HepG2 (cell line): ENCODE measurements around the gene NPHP1. TPM values are rescaled to one million over a fixed set of nuclear protein-coding genes. Genes with fewer than 3 reads are reported as not detected.
A peak's percentile ranks its signal among the peaks of the same experiment; 100 is the strongest.

Experiments used
- DNMT3B ChIP-seq: conservative IDR thresholded peaks from 2 replicates; pipeline ENCODE4 v1.6.1; 2016; ENCODE audit warnings: missing biosample characterization, control low read depth
- EED ChIP-seq: sonication (generic); formaldehyde crosslinking; IDR thresholded peaks from 2 replicates; pipeline ENCODE4 v1.5.0; 2020; ENCODE audit warnings: mild to moderate bottlenecking, missing genetic modification reagents
- ESRRA ChIP-seq: sonication (generic); formaldehyde crosslinking; IDR thresholded peaks from 2 replicates; pipeline ENCODE4 v1.5.1; 2020; ENCODE audit warnings: mild to moderate bottlenecking, low read depth, missing genetic modification reagents
- GMEB2 ChIP-seq: IDR thresholded peaks from 2 replicates; pipeline ENCODE4 v1.6.1; 2016; ENCODE audit warnings: missing biosample characterization, missing genetic modification reagents, low read depth
- KDM2A ChIP-seq: sonication (generic); formaldehyde crosslinking; IDR thresholded peaks from 2 replicates; pipeline ENCODE4 v1.4.0; 2020; ENCODE audit warnings: low read depth, missing genetic modification reagents, borderline replicate concordance
- KLF13 ChIP-seq: sonication (generic); formaldehyde crosslinking; IDR thresholded peaks from 2 replicates; pipeline ENCODE4 v1.4.0; 2020; ENCODE audit warnings: mild to moderate bottlenecking, missing genetic modification reagents
- NCOA1 ChIP-seq: sonication (generic); formaldehyde crosslinking; IDR thresholded peaks from 2 replicates; pipeline ENCODE4 v1.9.0; 2021; ENCODE audit warnings: missing genetic modification reagents
- PCBP2 ChIP-seq: fragments of 200-400 bp; formaldehyde crosslinking; optimal IDR thresholded peaks from 2 replicates; pipeline ENCODE3; 2018; ENCODE audit warnings: low read length, low read depth; ENCODE audit not compliant: poor library complexity, severe bottlenecking
- SP5 ChIP-seq: IDR thresholded peaks from 2 replicates; pipeline ENCODE4 v1.6.1; 2016; ENCODE audit warnings: low read depth, borderline replicate concordance
- XRCC5 ChIP-seq: fragments of 200-400 bp; formaldehyde crosslinking; optimal IDR thresholded peaks from 2 replicates; pipeline ENCODE3; 2017; ENCODE audit warnings: mild to moderate bottlenecking, low read length
- ZNF142 ChIP-seq: sonication (generic); formaldehyde crosslinking; IDR thresholded peaks from 2 replicates; pipeline ENCODE4 v1.4.0; 2020; ENCODE audit warnings: missing genetic modification reagents
- ZNF546 ChIP-seq: sonication (generic); formaldehyde crosslinking; conservative IDR thresholded peaks from 2 replicates; pipeline ENCODE4 v1.8.1; 2023; ENCODE audit warnings: mild to moderate bottlenecking, missing genetic modification reagents
- ZNF713 ChIP-seq: sonication (generic); formaldehyde crosslinking; IDR thresholded peaks from 2 replicates; pipeline ENCODE4 v1.4.0; 2020; ENCODE audit warnings: mild to moderate bottlenecking, missing genetic modification reagents
- polyA plus RNA-seq, 8 experiments: library from polyadenylated mRNA; depleted of rRNA in 3 of 8; stranded (reverse) in 7 of 8; unstranded in 1 of 8; fragments of >200 nt; fragmentation: Illumina TruSeq in 4 of 8; extraction: Trizol in 4 of 8; gene quantifications; 2 replicates each; pipeline versions ENCODE4 v1.2.1 to v1.2.3, GENCODE V29; 2011 to 2016; ENCODE audit warnings: low read depth in 4 of 8, missing spikeins in 1 of 8, mixed read lengths in 1 of 8; ENCODE audit not compliant: insufficient read depth in 1 of 8
- total RNA-seq, 5 experiments: library from RNA; depleted of rRNA; stranded (reverse); fragments of >200 nt; fragmentation: Illumina TruSeq; extraction: Trizol; gene quantifications; 2 replicates each; pipeline ENCODE4 v1.2.3, GENCODE V29; 2016; ENCODE audit warnings: low read depth in 1 of 5
- TF ChIP-seq, protein P1 (sequence below): IDR thresholded peaks from 2 replicates; pipeline ENCODE4 v1.6.1; 2016; ENCODE audit warnings: missing genetic modification reagents, missing compliant biosample characterization
- TF ChIP-seq, protein P2 (sequence below): IDR thresholded peaks from 2 replicates; pipeline ENCODE4 v1.6.1; 2016; ENCODE audit warnings: low read depth, missing genetic modification reagents, missing compliant biosample characterization

NPHP1 gene
- total and polyA plus RNA-seq, 2 of the 13 experiments (the other 11 are each of a cell fraction or from before 2014, with no cell fraction given) = 2.7 to 4.8 TPM

DNA sequence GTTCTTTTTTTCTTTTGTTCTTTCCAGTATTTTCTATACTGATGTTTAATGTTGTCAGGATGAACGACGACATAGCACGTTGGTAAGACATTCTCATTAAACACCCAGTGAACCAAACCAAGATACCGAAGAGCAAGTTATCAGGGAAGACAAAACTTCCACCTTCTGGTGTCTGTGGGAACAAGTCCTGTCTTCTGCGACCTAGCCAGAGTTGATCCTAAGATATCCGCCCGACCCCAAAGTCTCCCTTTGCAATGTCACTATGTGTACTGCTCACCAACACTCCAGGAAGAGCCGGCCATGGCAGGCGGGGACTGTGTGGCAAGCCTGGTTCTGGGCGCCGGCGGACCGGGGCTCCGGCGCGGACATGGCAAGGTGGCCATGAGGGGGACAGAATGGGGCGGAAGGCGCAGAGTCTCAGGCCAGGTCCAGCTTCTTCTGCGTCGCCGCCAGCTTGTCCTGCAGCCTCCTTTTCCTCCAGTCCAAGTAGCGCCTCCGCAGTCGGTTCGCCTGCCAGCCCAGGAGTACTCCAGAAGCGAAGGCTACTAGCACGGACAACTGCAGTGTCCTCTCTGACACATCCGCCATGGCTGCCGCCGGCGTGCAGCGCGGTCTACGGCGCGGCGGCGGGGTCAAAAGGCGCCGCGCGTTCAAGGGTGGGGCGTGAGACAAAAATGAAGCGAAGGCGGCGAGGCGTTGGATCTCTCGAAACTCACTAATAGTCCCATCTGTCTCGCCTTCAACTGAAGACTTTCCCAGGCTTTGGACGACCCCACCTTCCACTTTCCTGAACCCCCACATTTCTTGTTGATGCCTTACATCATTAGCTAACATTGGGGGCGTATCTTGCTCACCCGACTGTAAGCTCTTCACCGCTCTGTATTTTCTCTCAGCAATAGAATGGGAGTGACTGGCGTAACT lies 7.4 kb upstream of the NPHP1 start, which contains the start of gene MTLN (continued):
- TF ChIP-seq ZNF142 (CRISPR knock-in tag) = peak; percentile 77; the same call in 1 of the 2 replicates
- TF ChIP-seq PCBP2 = no peak
- peak; percentile 85 for TF ChIP-seq GMEB2 (CRISPR knock-in tag)
- TF ChIP-seq ZNF713 (CRISPR knock-in tag) = no peak
- TF ChIP-seq SP5 (CRISPR knock-in tag) = peak; percentile 17; the same call in 1 of the 2 replicates
- TF ChIP-seq, protein P1, sequence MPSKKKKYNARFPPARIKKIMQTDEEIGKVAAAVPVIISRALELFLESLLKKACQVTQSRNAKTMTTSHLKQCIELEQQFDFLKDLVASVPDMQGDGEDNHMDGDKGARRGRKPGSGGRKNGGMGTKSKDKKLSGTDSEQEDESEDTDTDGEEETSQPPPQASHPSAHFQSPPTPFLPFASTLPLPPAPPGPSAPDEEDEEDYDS (CRISPR knock-in tag) = peak; percentile 64
- TF ChIP-seq DNMT3B = 0 out of 2 replicates have a peak, but pooled peaks have one; percentile 74
- 0 out of 2 replicates have a peak, but pooled peaks have one; percentile 59 for TF ChIP-seq EED (CRISPR knock-in tag)
- peak; percentile 96 for TF ChIP-seq KDM2A (CRISPR knock-in tag)
- TF ChIP-seq KLF13 (CRISPR knock-in tag) = peak; percentile 92
- TF ChIP-seq ESRRA = peak; percentile 51; the same call in 1 of the 2 replicates
- TF ChIP-seq XRCC5 = peak; percentile 64
- TF ChIP-seq, protein P2, sequence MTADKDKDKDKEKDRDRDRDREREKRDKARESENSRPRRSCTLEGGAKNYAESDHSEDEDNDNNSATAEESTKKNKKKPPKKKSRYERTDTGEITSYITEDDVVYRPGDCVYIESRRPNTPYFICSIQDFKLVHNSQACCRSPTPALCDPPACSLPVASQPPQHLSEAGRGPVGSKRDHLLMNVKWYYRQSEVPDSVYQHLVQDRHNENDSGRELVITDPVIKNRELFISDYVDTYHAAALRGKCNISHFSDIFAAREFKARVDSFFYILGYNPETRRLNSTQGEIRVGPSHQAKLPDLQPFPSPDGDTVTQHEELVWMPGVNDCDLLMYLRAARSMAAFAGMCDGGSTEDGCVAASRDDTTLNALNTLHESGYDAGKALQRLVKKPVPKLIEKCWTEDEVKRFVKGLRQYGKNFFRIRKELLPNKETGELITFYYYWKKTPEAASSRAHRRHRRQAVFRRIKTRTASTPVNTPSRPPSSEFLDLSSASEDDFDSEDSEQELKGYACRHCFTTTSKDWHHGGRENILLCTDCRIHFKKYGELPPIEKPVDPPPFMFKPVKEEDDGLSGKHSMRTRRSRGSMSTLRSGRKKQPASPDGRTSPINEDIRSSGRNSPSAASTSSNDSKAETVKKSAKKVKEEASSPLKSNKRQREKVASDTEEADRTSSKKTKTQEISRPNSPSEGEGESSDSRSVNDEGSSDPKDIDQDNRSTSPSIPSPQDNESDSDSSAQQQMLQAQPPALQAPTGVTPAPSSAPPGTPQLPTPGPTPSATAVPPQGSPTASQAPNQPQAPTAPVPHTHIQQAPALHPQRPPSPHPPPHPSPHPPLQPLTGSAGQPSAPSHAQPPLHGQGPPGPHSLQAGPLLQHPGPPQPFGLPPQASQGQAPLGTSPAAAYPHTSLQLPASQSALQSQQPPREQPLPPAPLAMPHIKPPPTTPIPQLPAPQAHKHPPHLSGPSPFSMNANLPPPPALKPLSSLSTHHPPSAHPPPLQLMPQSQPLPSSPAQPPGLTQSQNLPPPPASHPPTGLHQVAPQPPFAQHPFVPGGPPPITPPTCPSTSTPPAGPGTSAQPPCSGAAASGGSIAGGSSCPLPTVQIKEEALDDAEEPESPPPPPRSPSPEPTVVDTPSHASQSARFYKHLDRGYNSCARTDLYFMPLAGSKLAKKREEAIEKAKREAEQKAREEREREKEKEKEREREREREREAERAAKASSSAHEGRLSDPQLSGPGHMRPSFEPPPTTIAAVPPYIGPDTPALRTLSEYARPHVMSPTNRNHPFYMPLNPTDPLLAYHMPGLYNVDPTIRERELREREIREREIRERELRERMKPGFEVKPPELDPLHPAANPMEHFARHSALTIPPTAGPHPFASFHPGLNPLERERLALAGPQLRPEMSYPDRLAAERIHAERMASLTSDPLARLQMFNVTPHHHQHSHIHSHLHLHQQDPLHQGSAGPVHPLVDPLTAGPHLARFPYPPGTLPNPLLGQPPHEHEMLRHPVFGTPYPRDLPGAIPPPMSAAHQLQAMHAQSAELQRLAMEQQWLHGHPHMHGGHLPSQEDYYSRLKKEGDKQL (CRISPR knock-in tag) = no peak
- TF ChIP-seq ZNF546 (CRISPR knock-in tag) = peak; percentile 78; the same call in 1 of the 2 replicates
- peak; percentile 96 for TF ChIP-seq NCOA1 (CRISPR knock-in tag)
